HG02870 (cell line): Measurements from ENCODE around the gene AKR7A2.

Experiments used
- ATAC-seq: cut with Tn5 transposase; IDR thresholded peaks from one replicate; pipeline ENCODE4 v1.9.1; 2021; ENCODE audit warnings: mild to moderate bottlenecking, moderate library complexity; ENCODE audit not compliant: unreplicated experiment

Gene AKR7A2

DNA sequence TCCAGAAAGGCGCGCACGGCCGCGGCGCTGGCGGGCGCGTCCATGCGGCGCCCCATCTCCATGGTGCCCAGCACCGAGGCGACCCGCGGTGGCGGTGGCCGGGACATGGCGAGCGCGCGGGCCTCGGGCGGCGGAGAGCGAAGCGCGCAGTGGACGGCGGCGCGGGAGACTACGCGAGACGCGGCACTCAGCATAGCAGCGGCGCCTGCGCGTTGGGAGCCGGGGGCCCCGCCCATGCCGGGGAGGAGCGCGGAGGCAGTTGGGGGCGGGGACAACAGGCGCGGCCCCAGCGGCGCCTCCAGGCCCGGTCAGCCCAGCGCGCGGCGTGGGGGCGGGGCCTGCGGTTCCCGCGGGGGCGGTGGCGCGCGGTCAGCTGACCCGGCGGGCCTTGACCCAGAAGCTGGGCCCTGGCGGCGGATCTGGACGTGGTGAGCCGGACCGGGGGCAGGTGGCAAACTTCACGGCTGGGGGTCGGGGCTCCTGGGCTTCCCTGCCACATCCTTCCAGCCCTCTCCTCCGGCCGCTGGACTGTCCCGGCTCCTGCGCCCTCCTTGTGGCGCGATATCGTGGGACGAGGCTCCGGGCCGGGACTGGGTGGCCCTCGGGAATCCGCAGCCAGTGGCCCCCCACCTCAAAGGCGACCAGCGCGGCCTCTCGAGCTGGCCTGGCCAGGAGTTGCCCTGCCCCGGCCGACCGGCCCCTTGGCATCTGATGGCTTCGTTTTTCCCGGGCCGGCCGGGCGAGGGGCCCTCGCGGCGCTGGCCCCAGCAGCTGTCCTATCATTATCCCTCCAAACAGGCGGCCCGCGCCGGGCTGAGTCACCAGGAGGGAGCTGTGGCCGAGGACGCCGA, at the start of gene AKR7A2, which contains the start of gene SLC66A1:
AKR7A2 (minus strand) TSS at position 214 of the 851 bp plus-strand sequence; CDS start at position 194, 20 bp downstream.
SLC66A1 (plus strand) TSS at position 396 of the 851 bp plus-strand sequence. CDS start 5,352 bp downstream, outside the sequence.
- peak; percentile 50 for ATAC-seq

- no peak for ATAC-seq
Observed at GRCh38 chr1:19360843-19361610, 49.1 kb upstream of the AKR7A2 start.

- ATAC-seq, result no peak
Observed at GRCh38 chr1:19360432-19360831, 48.5 kb upstream of the AKR7A2 start.

DNA sequence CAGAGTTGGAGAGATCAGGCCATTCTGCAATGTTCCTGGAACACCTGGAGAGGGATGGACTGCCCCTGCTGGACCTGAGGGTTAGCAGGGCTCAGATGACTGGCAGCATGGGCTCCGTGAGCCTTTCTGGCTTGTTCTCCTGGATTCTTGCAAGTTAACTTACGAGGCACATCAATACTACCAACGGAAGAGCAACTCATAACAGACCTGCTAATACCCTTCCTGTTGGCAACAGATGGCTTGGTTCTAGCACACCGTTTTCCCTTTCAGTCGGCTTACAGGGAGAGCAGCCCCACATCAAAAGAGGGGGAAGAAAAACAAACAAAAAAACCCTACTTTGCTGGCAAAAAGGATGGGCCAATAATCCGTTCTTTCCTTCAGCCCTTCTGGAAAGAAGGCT, 48.1 kb upstream of the AKR7A2 start:
- ATAC-seq, result no peak

- ATAC-seq, result no peak
Observed at GRCh38 chr1:19359357-19359756, 47.4 kb upstream of the AKR7A2 start.

GRCh38 chr1:19358710-19359109, 46.8 kb upstream of the AKR7A2 start:
- ATAC-seq, result no peak

DNA sequence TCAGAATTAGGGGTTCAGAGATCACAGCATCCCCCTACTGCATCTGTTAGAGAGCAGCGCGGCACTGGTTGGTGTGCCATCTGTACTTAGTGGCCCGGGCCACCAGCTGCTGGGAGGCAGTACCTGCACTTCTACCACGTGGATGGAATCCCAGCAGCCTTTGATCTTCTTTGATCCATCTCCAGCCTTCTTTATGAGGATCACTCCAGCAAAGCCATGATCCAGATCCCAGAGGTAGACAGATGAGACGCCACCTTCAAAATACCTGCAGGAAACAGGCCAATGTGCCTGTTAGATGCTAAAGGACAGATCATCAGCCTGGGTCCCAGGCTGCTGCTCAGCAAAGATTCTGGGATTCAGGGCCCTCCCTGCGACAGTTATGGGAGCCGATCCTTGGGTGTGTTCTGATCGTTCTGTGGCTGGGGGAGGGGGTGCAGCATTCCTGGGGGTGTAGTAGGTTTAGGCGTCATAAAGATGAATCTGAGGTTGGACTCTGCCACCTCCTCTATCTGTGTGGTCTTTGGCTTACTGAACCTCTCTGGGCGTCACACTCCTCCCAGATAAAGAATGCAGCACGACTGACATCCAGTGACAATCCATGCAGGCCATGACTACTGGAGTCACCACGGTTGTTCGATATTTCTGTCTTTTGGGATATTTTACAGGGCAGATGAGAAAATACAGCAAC, 45.5 kb upstream of the AKR7A2 start:
- ATAC-seq, result no peak

- no peak for ATAC-seq
Observed at GRCh38 chr1:19356266-19356665, 44.3 kb upstream of the AKR7A2 start.

- ATAC-seq, result no peak
Observed at GRCh38 chr1:19354531-19354981, 42.6 kb upstream of the AKR7A2 start.

DNA sequence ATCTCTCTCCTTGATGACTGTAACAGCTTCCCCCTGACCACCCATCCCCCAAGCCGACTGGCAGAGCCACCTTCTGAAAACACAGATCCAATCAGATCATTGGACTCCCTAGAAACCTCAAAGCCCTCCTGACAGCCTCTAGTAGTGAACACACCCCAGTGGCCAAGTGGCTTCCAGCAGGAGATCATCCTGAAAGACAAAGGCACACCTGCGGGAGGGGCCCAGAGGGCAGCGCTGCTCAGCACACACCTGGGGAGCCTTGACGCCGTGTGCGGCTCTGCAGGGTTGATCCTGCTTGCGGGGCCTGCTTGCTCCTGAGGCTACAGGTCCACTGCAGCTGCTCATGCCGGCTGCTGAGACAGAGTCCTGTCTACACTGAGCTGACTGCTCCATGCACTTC, 41.7 kb upstream of the AKR7A2 start:
- ATAC-seq, result no peak

GRCh38 chr1:19352839-19353238, 40.9 kb upstream of the AKR7A2 start:
- ATAC-seq, result no peak

DNA sequence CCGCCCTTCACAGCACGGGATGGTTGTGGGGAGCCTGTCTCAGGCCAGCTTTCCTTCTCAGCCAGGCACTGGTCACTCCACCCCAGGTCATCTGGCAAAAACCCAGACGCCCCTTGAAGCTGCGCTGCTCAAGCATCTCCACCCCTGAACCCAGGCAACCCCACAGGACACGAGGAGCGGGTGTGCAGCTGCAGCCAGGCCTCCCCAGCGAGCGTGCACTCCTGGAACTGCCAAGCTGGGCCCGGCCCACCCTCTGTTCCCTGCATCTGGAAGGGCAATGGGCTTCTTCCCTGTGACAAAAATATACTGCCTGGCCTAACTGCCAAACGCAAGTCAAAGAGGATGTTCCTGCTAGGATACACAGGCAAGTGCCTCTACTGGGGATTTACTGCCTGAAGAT, 39.9 kb upstream of the AKR7A2 start:
- ATAC-seq, result no peak

DNA sequence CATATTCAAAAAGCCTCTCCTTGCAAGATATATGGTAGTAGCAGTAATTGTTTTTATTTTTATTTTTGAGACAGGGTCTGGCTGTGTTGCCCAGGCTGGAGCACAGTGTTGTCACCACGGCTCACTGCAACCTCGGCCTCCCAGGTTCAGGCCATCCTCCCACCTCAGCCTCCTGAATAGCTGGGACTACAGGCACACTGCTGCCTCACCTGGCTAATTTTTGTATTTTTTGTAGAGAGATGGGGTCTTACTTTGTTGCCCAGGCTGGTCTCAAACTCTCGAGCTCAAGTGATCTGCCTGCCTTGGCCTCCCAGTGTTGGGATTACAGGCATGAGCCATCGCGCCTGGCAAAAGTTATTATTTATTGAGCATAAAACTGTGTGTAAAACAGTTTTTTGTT, 38.6 kb upstream of the AKR7A2 start:
- no peak for ATAC-seq

GRCh38 chr1:19349999-19350398, 38.1 kb upstream of the AKR7A2 start:
- no peak for ATAC-seq

DNA sequence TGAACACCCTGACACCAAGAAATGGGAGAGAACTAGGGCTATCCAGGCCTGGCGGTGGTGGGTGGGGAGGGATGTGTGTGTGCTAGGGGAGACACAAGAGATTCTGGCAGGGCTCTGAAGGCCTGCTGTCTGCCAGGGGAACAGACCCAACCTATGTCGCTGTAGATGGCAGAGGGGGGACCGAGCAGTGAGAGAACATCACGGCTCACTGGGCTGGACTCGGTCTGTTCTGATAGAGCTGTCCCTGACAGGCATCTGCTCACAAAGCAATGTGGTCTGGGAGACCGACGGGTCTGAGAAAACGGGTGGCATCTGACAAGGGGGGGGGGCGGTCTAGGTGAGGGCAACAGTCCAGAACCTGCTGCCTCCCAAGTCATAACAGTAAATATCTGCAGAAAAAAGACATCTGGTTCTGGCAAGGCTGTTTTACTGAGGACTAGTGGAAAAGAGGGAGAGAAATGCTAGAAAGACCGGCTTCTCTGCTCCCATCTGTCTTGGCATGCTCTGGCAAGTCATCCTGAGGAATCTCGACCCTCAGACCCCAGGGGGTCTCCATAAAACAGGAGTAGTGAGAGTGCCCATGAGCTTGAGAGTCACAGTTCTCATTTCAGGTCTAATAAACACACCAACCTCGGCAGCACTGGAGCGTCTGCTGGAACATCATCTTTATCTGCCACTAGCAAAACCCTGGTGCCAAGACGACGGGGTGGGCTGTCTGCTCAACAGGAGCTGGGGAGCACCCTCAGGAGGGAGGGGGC, 36.7 kb upstream of the AKR7A2 start:
- ATAC-seq, result no peak

DNA sequence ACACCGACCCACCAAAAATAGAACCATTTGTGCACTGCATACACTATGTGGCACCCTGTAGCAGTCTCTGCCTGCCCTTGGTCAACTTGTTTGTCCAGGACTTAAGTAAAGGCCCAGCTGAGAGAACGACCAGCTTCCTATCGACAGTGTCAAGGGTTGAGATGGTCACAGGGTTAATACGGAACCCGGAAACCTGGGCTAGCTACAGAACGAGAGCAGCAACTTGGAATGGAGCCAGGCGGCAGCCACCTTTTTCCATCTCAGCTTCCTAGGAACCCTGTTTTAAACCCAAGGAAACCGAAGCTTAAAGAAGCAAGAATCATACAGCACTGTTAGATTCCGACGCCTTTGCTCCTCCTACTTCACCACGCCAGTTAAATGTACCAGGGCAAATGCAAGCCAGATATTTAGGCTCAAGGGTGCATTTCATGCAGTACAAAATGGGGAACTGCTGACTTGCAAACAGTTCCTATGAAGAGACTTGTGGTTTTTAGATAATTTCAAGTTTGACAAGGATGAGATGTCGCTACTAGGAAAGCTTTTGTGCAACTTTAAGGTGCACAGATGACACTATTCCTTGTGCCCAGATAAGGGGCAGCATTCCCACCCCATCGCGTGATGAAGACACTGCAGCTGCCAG, 35.7 kb upstream of the AKR7A2 start:
- ATAC-seq, result no peak

DNA sequence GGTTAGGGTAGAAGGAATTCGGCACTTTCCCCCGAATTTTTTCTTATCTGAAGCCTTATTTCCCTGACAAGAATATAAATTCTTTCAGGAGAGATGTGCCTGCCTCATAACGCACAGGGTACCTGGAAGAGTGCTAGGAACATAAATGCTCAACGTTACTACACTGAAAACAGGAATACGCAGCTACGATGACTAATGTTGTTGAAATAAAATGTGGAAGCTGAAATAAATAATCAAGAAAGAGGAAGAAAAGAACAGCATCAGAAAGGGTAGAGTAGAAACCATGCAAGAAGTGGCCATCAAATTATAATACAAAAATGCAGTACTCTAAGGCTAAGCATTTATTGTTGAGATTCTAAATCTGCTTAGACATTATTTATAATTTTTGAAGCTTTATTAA, 34.1 kb upstream of the AKR7A2 start:
- no peak for ATAC-seq

- no peak for ATAC-seq
Observed at GRCh38 chr1:19345391-19345790, 33.4 kb upstream of the AKR7A2 start.

DNA sequence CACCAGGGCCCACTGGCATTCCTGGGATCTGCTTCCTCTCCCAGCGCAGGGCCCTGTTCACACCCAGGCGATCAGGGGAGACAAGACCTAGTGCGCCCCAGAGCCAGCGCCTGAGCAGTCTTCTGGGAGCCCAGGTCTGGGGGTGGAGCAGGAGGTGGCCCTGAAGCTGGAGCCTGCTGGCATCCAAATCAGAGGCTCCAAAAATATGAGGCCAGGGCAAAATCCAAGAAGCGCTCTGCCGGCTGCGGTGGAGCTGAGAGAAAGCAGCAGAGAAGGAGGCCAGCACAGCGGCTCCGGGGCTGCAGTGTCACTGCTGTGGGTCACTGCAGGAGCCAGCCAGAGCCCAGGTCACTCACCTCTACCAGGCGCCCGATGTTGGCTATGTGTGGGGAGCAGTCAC, 32.9 kb upstream of the AKR7A2 start:
- ATAC-seq, result no peak

DNA sequence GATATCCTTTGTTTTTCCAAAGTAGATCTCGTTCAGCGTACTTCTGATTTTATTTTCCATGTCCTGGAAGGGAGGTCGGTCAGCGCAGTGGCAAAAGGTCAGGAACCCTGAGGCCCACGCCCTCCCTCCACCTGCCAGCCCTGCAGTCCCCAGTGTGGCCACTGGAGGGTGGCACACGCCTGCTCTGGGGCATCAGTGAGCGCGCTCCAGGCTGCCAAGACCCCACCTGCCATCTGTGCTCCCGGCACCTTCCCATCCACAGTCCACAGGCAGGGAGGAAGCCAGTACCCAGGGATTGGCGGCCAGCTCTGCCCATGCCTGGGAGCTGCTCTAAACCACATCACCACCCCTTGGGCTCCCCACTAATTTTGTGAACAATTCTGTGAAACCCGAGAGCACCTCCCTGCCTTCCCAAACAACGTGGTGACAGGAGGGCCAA, 32.4 kb upstream of the AKR7A2 start:
- no peak for ATAC-seq
